Occipital lobe (tissue), 2 donors: ENCODE data around the gene SPIRE1. TPM values are rescaled to one million over a fixed set of nuclear protein-coding genes. Genes with fewer than 3 reads are reported as not detected.
A peak's percentile ranks its signal among the peaks of the same experiment; 100 is the strongest.
"Not testable (repeated sequence)": the region's sequence is repeated elsewhere in the genome, so short reads cannot be mapped to it uniquely, and the experiment has no call there.

Experiments used
- DNase-seq: peaks from one replicate; lab custom pipeline; 2025; lab: John Stamatoyannopoulos, UW
- total RNA-seq: library from RNA; depleted of rRNA; stranded (reverse); fragments of >200 nt; gene quantifications from one replicate; pipeline ENCODE4 v1.2.3, GENCODE V29; 2014

SPIRE1 gene
- total RNA-seq, 1 donor from 2014 or later, result 128 TPM

DNA sequence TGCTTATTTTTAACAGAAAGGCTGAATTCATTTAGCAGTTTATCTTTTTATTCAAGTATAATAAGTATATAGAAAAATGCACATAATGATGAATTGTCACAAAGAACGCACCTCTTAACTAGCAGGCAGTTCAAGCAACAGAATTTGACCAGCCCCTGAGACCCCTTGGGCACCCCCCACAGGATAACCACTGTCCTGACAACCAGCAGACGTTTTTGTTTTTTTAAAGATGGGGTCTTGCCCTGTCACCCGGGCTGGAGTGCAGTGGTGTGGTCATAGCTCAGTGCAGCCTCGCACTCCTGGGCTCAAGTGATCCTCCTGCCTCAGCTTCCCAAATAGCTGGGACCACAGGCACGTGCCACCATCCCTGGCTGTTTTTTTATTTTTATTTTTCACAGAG lies 236.2 kb downstream of the SPIRE1 start:
- no peak for DNase-seq

- peak; percentile 26 for DNase-seq
Measured at GRCh38 chr18:12420821-12421421, 237.0 kb downstream of the SPIRE1 start.

DNA sequence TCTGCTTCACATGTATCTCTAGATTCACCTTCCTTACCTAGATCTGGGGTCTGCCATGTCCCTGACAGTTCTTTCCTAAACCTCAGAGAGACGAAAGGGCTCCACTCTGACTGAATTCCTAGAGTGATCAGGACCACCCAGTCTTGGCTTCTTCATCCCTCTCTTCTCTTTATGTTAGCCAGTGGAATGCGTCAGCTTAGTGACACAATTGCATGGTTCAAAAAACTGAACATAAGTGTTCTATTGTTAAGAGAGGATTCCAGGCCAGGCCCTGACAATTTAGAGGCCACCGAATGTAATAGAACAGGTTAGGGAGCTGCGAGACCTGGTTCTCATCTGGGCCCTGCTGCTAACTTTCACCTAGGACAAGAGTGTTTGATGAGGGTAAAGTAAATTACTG lies 240.2 kb downstream of the SPIRE1 start:
- no peak for DNase-seq

DNA sequence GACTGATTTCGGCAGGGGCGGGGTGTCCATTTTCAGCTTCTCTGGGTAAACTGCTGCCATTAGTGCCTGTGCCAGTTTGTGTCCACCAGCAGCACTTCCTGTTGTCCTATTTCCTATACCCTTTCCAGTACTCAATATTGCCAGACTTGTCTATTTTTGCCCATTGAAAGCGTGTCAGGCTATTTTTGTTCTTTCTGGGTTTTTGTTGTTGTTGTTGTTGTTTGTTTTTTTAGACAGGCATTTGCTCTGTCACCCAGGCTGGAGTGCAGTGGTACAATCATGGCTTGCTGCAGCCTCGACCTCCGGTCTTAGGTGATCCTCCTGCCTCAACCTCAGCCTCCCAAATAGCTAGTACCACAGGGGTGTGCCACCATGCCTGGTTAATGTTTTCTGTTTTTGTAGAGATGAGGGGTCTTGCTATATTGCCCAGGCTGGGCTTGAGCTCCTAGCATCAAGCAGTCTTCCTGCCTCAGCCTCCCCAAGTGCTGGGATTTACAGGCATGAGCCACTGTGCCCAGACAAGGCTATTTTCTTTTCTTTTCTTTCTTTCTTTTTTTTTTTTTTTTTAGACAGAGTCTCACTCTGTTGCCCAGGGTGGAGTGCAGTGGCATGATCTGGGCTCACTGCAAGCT lies 241.7 kb downstream of the SPIRE1 start:
- DNase-seq, result no peak

- no peak for DNase-seq
Measured at GRCh38 chr18:12411456-12411855, 246.5 kb downstream of the SPIRE1 start.

DNA sequence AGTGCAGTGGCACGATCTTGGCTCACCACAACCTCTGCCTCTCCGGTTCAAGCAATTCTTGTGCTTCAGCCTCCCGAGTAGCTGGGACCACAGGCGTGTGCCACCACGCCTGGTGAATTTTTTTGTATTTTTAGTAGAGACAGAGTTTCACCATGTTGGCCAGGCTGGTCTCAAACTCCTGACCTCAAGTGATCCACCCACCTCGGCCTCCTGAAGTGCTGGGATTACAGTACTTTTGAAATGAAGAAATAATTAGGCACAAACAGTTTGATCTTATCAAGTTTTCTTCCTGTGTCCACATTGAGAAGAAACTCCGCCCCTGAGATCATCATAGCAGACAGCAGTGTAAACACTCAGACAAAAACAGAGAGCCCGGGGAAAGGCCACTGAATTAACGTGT lies 247.2 kb downstream of the SPIRE1 start:
- DNase-seq, result not testable (repeated sequence)

DNA sequence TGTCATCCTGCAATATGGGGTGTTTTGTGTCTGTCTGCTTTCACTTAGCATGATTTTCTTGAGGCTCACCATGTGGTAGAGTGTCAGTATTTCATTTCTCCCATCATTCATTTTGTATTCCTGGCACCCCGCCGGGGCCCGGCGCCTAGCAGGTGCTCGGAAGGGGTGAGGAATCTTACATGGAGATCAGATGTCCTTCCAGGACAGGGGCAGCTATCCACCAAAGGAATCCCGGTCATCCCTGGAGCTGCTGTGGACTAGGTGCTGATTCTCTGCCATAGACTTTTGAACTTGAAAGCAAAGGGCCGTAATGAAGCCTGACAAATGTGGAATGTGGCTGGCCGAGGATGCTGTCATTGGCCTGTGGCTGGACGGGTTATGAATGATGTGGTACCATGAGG lies 247.8 kb downstream of the SPIRE1 start:
- DNase-seq, result no peak

- no peak for DNase-seq
Measured at GRCh38 chr18:12409469-12409868, 248.4 kb downstream of the SPIRE1 start.

DNA sequence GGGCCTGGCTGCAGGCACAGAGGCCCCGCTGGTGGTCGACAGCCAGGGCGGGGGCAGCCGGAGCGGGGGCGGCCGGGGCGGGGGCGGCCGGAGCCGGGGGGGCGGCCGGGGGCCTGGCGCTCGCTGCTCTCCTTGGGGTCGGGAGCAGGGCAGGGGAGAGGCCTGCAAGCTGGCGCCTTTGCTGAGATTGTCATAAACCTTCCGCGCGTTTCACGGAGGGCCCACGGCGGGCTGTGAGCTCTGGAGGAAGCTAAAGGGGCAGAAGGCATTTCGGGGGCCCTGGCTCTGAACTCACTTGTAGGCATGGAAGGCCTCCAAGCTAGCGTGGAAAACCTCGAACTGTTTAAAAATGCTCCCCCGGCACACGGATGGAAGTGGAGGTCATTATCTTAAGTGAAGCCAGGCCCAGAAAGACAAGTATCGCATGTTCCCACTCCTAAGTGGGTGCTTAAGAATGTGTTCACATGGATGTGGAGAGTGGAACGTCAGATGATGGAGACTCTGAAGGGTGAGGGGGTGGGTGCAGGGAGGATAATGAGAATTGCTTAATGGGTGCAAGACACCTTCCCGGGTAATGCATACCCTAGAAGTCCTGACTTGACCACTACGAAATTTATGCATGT lies 249.5 kb downstream of the SPIRE1 start:
- DNase-seq, result peak; percentile 57

- no peak for DNase-seq
Measured at GRCh38 chr18:12406371-12407111, 251.4 kb downstream of the SPIRE1 start.

- DNase-seq, result no peak
Measured at GRCh38 chr18:12405066-12405465, 252.8 kb downstream of the SPIRE1 start.

DNA sequence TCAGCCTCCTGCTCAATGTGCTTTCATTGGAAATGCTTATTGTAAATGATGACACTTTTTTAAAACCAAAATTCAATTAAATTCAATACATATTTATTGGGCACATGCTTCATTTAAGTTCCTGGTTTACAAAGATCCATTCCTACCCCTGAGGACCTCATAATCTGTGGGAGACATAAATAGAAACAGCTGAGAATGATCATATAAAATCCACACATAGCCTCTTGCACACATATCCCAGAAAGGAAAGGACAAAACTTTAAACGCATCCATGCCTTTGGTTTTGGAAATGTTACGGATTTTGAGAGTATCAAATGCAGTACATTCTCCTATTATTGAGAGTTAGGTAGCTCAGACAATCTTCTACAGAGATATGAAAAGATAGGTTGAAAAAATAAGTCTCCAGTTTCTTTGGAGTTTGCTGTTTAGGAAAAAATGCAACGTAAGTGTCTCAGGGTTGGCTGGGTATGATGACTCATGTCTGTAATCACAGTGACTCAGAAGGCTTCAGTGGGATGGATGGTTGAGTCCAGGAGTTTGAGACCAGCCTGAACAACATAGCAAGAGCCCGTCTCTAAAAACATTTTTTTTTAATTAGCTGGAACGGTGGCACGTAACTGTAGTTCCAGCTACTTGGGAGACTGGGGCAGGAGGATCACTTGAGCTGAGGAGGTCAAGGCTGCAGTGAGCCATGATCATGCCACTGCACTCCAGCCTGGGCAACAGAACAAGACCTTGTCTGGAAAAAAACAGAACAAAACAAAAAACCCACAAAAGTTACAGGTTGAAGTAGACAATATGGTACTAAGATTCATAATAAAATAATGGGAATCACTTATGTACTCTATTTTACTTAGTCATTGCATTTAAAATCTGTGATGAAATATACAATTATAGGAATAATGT lies 254.1 kb downstream of the SPIRE1 start:
- no peak for DNase-seq

- no peak for DNase-seq
Measured at GRCh38 chr18:12401881-12402280, 256.0 kb downstream of the SPIRE1 start.

DNA sequence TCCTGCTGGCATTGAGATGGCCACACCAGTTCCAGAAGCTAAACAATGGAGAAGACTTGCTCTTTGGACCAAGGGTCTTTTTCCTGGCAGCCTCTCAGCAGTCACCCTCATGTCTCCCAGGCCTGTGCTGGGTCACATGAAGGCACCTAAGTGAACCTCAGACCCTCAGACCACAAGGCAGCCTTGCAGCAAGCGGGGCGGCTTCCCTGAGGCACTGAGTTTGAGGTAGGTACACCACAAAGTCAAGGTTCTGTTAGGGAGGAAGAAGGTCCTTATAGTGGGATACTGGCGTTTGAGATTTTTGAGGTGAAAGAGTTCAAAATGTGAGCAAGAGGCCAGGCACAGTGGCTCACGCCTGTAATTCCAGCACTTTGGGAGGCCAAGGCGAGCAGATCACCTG lies 258.7 kb downstream of the SPIRE1 start:
- no peak for DNase-seq

GRCh38 chr18:12398625-12399024 lies 259.3 kb downstream of the SPIRE1 start:
- DNase-seq, result no peak

DNA sequence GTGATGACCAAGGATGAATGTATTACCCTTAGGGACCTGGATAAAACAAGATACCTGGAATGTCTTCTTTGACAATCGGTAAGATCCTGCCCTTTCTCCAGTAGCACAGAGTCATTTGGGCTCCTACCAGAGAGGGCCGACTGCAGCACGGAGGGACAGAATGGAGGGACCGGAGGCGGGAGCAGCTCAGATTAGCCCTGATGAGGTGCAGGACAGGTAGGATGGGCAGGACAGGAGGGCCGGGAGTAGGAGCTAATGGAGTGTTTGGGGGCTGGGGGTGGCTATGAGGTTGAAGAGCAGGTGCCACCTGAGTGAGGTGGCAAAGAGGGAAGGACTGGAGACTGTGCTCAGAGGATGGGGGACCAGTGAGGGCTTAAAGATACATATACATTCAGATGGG lies 260.1 kb downstream of the SPIRE1 start:
- no peak for DNase-seq

DNA sequence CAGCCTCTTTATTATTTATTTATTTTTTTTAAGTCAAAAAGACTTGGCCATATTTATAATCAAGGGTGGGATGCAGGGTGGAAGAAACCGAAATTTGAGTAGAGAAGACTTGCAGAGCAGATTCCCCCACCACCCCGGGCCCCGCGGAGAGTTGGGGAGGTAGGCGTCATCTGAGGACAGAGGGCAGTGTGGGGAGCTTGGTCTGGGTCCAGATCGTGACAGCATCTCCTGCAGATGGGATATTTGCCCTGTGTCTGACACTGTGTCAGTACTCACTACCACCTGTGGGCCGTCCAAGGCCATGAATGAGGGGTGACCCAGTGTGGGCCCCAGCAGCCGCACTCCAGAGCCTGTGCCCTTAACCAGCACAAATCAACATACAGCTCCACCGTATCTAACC lies 260.7 kb downstream of the SPIRE1 start:
- DNase-seq, result no peak
